ENCODE results near the gene TCAP.
A peak's percentile ranks its signal among the peaks of the same experiment; 100 is the strongest.

The TCAP gene

GRCh38 chr17:39667945-39668924 lies 3.1 kb downstream of the TCAP start, which contains the start of gene PNMT:
Gene PNMT, plus strand, starts transcription at chr17:39668453. Its CDS starts 23 bp downstream, at chr17:39668476.
- no peak for DNase-seq

GRCh38 chr17:39669897-39670735 lies 5.0 kb downstream of the TCAP start:
- no peak for DNase-seq

DNA sequence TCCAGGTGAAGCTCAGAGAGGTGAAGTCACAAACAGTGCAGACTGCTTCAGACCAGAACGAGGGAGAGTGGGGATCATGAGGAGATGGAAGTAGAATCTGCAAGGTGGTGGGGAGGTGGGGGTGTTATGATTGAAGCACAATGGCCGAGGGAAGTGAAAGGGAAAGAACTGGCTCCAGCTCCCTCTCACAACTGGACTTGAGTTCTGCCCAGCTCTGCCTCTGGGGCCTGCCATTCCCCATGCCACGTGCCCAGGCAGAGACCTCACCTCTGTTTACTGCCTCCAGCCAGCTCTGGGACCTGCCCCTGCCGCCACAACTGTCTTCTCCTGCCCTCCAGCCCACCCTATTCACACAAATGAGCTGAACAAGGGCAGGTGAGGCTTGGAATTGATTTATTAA lies 5.6 kb downstream of the TCAP start:
- no peak for DNase-seq

DNA sequence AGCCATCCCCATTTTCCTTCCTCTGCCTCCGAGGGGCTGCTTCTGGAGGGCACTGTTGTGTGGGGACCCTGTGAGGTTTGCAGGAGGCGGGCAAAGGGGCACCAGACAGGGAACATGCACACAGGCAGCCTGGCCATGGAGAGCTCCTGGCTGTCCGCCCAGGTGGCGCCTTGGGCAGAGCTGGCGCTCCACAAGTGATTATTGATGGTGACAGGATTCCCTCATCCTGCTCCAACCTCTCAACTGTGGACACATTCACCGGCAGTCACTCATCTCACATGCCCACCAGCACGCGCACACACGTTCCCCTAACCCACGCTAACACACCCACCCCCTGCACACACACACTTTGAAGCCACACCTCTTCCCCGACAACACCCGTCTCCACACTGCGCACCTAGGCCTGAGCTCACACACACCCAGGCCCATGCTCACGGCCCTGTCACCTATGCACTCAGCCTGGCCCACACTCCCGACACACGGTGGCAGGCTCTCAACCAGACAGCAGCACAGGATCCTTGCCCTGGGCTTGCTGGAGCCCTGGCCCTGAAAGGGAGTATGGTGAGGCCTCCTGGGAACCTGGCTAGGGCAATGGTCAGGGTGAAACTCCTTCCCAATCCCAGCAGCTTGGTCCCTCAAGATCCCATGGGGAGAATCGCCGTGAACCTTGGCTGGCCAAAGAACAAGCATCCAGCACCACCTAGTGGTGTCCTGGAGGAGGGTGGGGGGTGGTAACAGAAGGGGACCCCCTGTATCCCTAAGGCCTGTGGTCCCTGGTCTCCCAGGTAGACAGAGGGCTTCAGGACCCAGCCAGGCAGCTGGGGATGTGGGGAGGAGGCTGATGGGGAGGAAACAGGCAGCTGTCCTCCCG lies 6.7 kb downstream of the TCAP start:
- DNase-seq = no peak

GRCh38 chr17:39672522-39673334 lies 7.6 kb downstream of the TCAP start:
- DNase-seq = no peak

DNA sequence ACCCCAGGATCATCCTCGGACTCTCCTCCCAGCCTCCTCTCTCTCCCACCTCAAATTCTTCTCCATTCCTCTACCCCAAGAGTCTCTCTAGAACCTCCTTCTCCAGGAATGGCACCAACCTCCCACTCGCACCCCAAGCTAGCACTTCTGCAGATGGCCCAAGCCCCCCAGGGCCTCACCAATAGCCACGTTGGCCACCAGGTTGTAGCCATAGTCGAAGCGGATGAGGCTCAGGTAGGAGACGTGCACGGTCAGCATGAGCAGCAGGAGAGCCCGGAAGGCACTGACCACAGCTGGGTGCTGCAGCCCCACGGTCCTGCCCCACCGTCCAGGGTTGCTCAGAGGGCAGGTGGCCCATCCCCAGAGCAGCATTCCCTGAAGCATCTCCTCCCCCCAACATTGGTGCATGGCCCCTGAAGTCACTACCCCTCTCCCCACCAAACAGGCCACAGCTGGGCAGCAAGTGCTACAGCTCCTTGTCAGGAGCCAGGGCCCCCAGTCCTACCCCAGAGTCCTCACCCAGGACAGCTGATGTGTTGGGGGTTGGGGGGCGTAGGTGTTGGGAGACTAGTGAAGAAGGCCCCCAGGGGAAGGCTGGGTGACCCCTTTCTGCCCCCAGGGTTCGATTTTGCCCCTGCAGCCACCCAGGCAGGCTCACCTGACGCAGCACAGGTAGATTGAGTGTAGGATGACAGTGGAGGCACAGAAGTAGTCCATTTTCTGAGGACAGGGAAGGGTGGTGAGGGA lies 8.4 kb downstream of the TCAP start:
- no peak for DNase-seq

- no peak for DNase-seq
Measured at GRCh38 chr17:39674179-39674578, 9.0 kb downstream of the TCAP start.

DNA sequence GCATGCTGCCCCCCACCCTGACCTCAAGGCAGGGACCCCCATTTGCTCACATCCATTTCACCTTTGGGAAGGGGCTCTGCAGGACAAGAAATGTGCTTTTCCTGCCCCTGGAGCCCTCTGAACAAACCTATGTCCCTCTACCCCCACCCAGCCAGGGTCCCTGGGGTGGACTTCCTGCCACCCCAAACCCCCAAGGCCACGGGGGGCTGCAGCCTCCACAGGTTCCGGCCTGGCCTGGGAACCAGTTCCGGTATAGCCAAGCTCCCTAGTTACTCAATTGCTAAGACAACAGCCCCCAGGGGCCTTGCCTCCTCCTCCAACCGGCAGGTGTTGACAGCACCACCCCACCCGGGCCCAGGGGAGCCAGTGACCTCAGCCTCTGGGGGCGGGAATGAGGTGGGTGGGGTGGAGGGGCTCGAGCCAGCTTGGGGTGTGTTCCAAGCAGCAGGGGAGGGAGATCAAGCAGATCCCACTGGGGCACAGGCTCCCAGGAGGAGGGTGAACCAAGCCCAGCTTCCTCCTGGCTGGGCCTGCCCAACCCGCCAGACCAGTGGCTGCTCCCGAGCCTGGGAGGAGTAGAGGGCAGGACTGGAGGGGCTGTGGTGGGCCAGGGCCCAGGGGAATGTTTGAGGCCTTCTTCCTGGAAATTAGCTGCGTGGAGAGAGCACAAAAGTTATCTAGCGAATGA lies 9.7 kb downstream of the TCAP start:
- DNase-seq = no peak

- no peak for DNase-seq
Measured at GRCh38 chr17:39675390-39676082, 10.4 kb downstream of the TCAP start.

- DNase-seq = peak; percentile 64
Measured at GRCh38 chr17:39676198-39676819, 11.2 kb downstream of the TCAP start.

DNA sequence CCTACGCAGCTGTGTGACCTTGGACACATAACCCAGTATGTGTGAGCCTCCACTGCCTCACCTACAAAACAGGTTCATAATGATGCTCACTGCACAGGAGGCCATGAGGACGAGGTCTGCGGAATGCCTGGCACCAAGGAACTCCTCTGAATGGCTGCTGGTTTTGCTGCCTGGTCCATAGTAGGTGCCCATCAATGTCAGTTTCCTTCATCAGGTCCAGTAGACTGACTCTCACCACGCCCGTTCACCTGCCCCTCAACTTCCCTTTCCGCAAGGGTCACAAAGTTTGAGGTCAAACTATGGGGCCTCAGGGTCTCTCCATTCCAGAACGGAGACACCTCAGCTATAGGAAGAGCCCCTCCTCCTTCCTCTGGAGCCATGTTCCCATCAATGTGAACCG lies 11.9 kb downstream of the TCAP start:
- no peak for DNase-seq

DNA sequence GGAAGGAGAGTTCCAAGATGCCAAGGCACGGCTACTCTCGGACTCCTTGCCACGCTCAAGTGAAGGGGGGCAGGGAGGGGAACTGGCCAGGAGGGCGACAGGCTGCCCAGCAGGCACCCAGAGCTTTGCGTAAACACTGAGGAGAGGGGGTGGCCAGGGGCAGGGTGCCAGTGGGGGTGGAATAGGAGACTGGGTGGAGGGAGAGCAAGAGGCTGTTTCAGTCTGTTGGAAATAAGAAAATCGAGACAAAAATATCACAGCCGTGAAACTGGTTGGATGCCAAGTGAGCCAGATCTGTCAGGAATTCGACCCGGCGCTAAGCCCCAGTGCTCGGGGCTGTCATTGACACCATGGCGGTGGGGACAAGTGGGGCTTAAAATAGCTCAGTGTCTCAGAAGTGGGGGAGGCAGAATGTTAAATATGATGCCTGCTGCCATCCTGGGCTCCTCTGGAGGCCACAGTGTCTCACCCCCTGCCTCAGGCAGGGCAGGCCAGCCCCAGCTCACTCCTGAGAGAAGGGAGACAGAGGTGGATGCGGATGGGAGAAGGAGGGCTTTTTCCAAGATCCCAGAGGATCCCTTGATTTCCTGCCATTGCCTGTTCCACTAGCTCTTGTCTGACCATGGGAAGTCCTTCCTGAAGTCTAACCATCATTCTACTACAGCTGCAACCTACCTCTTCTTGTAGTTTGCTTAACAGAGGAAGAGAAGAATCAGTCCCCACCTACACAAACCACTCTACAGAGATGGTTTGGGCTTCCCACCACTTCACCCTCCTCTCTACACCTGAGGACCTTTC lies 12.6 kb downstream of the TCAP start:
- DNase-seq = peak; percentile 18

GRCh38 chr17:39678340-39679116 lies 13.4 kb downstream of the TCAP start:
- DNase-seq = no peak

- no peak for DNase-seq
Measured at GRCh38 chr17:39679521-39680192, 14.5 kb downstream of the TCAP start.

- no peak for DNase-seq
Measured at GRCh38 chr17:39683295-39683939, 18.3 kb downstream of the TCAP start.
